Testis (tissue), 3 donors: ENCODE measurements around the gene RUFY1. TPM values are rescaled to one million over a fixed set of nuclear protein-coding genes. Genes with fewer than 3 reads are reported as not detected.

ENCODE experiments used
- DNase-seq: peaks from one replicate; pipeline ENCODE4 v3.0.0-alpha.2; 2019
- H3K27ac ChIP-seq, 2 donors: fragments of 200-600 bp; sonication (generic); one replicate each; pipeline ENCODE4 v1.5.1; 2019
- H3K27me3 ChIP-seq: fragments of 200-600 bp; sonication (generic); one replicate; pipeline ENCODE4 v1.5.1; 2019
- H3K36me3 ChIP-seq: fragments of 200-600 bp; sonication (generic); one replicate; pipeline ENCODE4 v1.5.1; 2017; ENCODE audit warnings: low read depth; ENCODE audit errors: missing control alignments
- H3K4me1 ChIP-seq: fragments of 200-600 bp; sonication (generic); one replicate; pipeline ENCODE4 v1.5.1; 2019
- H3K4me3 ChIP-seq, 2 donors: fragments of 200-600 bp; sonication (generic); one replicate each; pipeline ENCODE4 v1.5.1; 2017 to 2019
- H3K9me3 ChIP-seq: fragments of 200-600 bp; sonication (generic); one replicate; pipeline ENCODE4 v1.5.1; 2017
- POLR2A ChIP-seq: fragments of 450-650 bp; IDR thresholded peaks from one replicate; pipeline ENCODE4 v1.6.1; 2017; ENCODE audit warnings: antibody characterized with exemption, mild to moderate bottlenecking, moderate library complexity
- WGBS, 2 donors: methylation state at CpG; one replicate each; pipeline ENCODE4 v1.1.5; 2018; 5-methylcytosine and 5-hydroxymethylcytosine counted together
- intact Hi-C: fragments of 100-400 bp; cut with DNase I; formaldehyde crosslinking; loops from one replicate; pipeline ENCODE4 v1.15.1; 2023; ENCODE audit warnings: low total_unique reads
- polyA plus RNA-seq: library from polyadenylated mRNA; stranded (reverse); fragments of 350-450 nt; fragmentation: Illumina TruSeq; extraction: RNeasy Lipid Tissue Mini Kit (QIAGEN cat#74804); gene quantifications from one replicate; pipeline ENCODE4 v1.2.3, GENCODE V29; 2014; ENCODE audit warnings: low read depth, low replicate concordance; ENCODE audit not compliant: insufficient read depth
- total RNA-seq, 2 donors: library from RNA; depleted of rRNA; stranded (reverse); fragments of >200 nt; gene quantifications; one replicate each; pipeline ENCODE4 v1.2.3, GENCODE V29; 2016
- TF ChIP-seq, protein P1 (sequence below), 3 experiments: fragments of 450-650 bp in 2 of 3; fragments of 200-600 bp in 1 of 3; sonication (generic) in 1 of 3; IDR thresholded peaks; one replicate each; pipeline ENCODE4 v1.5.1; 2016 to 2019; ENCODE audit warnings: antibody characterized with exemption in 3 of 3, mild to moderate bottlenecking in 2 of 3, moderate library complexity in 1 of 3

The RUFY1 gene
- total and polyA plus RNA-seq, 3 donors from 2014 or later = 28.6 to 51.2 (median 47.0) TPM

DNA sequence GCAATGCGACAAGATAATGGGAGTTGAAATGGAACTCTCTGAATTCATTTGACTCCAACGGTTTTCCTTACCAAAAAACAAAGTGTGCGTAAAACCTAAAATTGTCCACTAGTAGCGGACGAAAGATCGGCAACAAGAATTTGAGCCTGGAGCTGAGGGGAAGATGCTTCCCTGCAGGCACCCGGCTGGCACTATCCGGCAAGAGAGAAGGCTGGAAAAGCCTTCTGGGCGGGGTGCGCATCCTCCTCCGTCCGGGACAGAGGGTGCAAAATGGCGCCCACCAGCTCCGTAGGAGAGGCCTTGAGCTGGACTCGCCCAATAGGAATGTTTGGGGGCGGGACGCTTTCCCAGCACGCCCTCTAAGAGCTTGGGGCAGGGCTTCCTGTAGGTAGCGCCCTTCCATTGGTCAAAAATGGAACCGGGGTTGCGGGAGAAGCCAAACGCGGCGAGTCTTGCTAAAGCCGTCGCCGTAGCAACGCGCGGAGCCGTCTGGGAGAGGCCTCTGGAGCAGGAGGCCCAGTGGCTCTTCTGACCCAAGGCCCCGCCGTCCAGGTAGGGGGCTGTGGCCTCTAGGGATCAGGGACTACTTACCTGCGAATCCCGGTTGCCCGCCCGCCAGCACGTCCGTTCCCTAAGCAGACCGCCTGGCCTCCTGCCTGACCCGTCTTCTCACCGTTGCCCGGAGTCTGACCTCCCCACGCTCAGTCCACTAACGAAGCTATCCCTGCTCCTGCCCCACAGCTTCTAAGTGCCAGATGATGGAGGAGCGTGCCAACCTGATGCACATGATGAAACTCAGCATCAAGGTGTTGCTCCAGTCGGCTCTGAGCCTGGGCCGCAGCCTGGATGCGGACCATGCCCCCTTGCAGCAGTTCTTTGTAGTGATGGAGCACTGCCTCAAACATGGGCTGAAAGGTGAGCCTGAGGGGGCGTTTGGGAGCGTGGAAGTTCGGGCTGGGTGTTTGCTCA is 9.2 kb downstream of the RUFY1 start:
- WGBS, 2 donors = 2 to 6% methylated on average over 25 to 43 of the region's 52 CpGs

DNA sequence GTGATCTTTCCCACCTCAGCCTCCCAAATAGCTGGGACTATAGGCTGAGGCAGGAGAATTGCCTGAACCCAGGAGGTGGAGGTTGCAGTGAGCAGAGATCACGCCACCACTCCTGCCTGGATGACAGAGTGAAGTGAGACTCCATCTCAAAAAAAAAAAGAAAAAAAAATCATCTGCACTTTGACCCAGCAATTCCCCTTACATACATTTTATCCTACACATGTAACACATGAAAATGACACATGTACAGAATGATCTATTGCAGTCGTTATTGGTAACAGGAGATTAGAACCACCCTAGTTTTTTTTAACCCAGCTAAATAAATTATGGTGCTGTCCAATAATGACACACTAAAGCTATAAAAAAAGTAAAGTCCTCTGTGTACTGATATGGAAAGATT is 14.2 kb downstream of the RUFY1 start:
- intact Hi-C loops = no loop called here
- TF ChIP-seq, protein P1, sequence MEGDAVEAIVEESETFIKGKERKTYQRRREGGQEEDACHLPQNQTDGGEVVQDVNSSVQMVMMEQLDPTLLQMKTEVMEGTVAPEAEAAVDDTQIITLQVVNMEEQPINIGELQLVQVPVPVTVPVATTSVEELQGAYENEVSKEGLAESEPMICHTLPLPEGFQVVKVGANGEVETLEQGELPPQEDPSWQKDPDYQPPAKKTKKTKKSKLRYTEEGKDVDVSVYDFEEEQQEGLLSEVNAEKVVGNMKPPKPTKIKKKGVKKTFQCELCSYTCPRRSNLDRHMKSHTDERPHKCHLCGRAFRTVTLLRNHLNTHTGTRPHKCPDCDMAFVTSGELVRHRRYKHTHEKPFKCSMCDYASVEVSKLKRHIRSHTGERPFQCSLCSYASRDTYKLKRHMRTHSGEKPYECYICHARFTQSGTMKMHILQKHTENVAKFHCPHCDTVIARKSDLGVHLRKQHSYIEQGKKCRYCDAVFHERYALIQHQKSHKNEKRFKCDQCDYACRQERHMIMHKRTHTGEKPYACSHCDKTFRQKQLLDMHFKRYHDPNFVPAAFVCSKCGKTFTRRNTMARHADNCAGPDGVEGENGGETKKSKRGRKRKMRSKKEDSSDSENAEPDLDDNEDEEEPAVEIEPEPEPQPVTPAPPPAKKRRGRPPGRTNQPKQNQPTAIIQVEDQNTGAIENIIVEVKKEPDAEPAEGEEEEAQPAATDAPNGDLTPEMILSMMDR (IDR thresholded peaks at IDR 0.05) = no peak
- no peak for TF ChIP-seq POLR2A
- no peaks in the 10 kb centered on the region for H3K4me1 ChIP-seq

More for the DNA sequence above, 9.2 kb downstream of the RUFY1 start:
- intact Hi-C loops = no loop called here
- H3K27ac ChIP-seq = peak overlapping the region; percentile 82 to 83
- TF ChIP-seq, protein P1 (IDR thresholded peaks at IDR 0.05) = peak in 1 of 3 experiments; percentile 20
- TF ChIP-seq POLR2A = peak; percentile 80
- peak; percentile 99 for DNase-seq
- no peaks in the 10 kb centered on the region for H3K9me3 ChIP-seq
- no peaks in the 10 kb centered on the region for H3K36me3 ChIP-seq
- no peaks in the 10 kb centered on the region for H3K27me3 ChIP-seq
- no peaks in the 10 kb centered on the region for H3K4me1 ChIP-seq
- H3K4me3 ChIP-seq = peak overlapping the region; percentile 61 to 65

DNA sequence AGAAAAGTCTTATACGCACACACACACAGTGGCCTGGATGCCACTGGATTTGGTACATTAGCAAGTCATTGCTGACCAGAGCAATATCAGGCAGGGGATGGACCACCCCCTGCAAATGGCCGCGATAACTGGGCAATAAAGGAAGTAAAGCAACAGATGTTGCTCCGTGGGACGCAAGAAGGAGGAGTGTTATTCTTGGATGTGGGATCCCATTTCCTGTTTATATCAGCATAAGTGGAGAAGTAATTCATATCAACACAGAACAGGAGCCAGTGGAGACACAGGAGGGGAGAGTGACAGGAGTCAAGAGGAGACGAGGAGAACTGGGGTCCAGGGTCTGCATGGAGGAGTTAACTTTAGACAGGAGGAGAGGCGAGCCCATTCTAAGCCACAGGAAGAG is 18.4 kb downstream of the RUFY1 start:
- Histone ChIP-seq H3K27me3 (no peaks in the 10 kb centered on the region), H3K27ac (no peak overlapping the region), H3K4me1 (no peaks in the 10 kb centered on the region), H3K9me3 (no peaks in the 10 kb centered on the region), H3K4me3 (no peak overlapping the region), H3K36me3 (no peaks in the 10 kb centered on the region)
- no peak for TF ChIP-seq POLR2A
- TF ChIP-seq, protein P1 (IDR thresholded peaks at IDR 0.05) = no peak
- DNase-seq = no peak
- intact Hi-C loops = no loop called here
- WGBS, 2 donors = 61 to 65% methylated on average over 7 of the region's 7 CpGs

More for the DNA sequence above, 14.2 kb downstream of the RUFY1 start:
- H3K4me3 ChIP-seq = no peak overlapping the region
- H3K27me3 ChIP-seq = no peaks in the 10 kb centered on the region
- H3K36me3 ChIP-seq = no peaks in the 10 kb centered on the region
- 47 to 93% methylated on average over 2 of the region's 2 CpGs for WGBS, 2 donors
- H3K27ac ChIP-seq = no peak overlapping the region
- no peak for DNase-seq
- no peaks in the 10 kb centered on the region for H3K9me3 ChIP-seq

DNA sequence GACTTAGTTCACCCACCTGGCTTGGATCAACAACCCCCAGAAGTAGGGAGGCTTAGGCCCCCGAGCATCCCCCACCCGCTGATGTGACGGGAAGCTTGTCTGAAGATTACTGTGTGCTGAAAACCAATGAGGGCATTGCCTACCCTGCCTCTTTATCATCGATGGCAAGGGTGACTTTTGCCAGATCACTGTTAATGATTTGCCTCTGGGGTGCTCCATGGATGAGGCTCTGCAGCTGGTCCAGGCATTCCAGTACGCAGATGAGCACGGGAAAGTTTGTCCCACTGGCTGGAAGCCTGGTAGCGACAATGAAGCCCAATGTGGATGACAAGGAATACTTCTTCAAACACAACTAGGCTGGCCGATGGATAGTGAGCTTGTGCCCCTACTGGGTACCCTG is 22.0 kb downstream of the RUFY1 start:
- Histone ChIP-seq H3K27ac (no peak overlapping the region), H3K4me3 (no peak overlapping the region), H3K27me3 (no peaks in the 10 kb centered on the region), H3K4me1 (no peaks in the 10 kb centered on the region), H3K9me3 (no peaks in the 10 kb centered on the region), H3K36me3 (no peaks in the 10 kb centered on the region)
- intact Hi-C loops = no loop called here
- TF ChIP-seq, protein P1 (IDR thresholded peaks at IDR 0.05) = no peak
- TF ChIP-seq POLR2A = no peak
- WGBS, 2 donors = 90 to 95% methylated on average over 5 to 8 of the region's 8 CpGs
- no peak for DNase-seq
